K562 (cell line): Measurements from ENCODE around the gene SYT7. TPM values are rescaled to one million over a fixed set of nuclear protein-coding genes. Genes with fewer than 3 reads are reported as not detected.

Experiments used
- ATAC-seq: fragments of 200-7000 bp; cut with Tn5 transposase; 3 replicates; pipeline ENCODE4 v1.9.1; 2020; ENCODE audit warnings: moderate library complexity
- BruUV-seq: library from RNA; stranded (reverse); fragments of 400-500 nt; replicated peaks from 2 replicates; lab custom pipeline; 2021; lab: Mats Ljungman, UMichigan
- CTCF ChIA-PET: fragments of 300-600 bp; formaldehyde crosslinking; extraction: SDS; loops from one replicate; lab custom pipeline; 2021; ENCODE audit warnings: low intra/inter-chr PET ratio; lab: Yijun Ruan, JAX
- POLR2A ChIA-PET: fragments of 300-600, 350-650 bp; sonication (Branson Sonifier 250); formaldehyde crosslinking; extraction: SDS; loops from one replicate; lab custom pipeline; 2021; ENCODE audit warnings: antibody characterized with exemption, inconsistent platforms; lab: Yijun Ruan, JAX
- DNase-seq, 4 experiments: peaks; one replicate each; pipeline versions ENCODE4 v3.0.0 to v3.0.0-alpha.2; 2011 to 2018; ENCODE audit warnings: low spot score in 3 of 4, mixed read lengths in 3 of 4; ENCODE audit errors: extremely low read depth in 1 of 4
- FAIRE-seq: peaks from 2 replicates; lab custom pipeline; 2011; peaks lifted over from hg19 to GRCh38; lab: Jason Lieb, UNC
- H2AFZ ChIP-seq: 2 replicates; pipeline ENCODE4 v1.6.0; 2011; ENCODE audit warnings: low read depth, low read length, control low read depth, inconsistent platforms
- H3K27ac ChIP-seq: fragments of 200-600 bp; 3 replicates; pipeline ENCODE4 v1.8.0; 2011; ENCODE audit warnings: low read depth, mild to moderate bottlenecking, control low read depth, inconsistent platforms, low read length, moderate library complexity, mixed read lengths; ENCODE audit errors: extremely low read depth
- H3K27me3 ChIP-seq, 2 experiments: fragments of 300-600 bp in 1 of 2; 2 replicates in 1 of 2; 3 replicates in 1 of 2; pipeline versions ENCODE4 v1.6.0 to v1.8.0; 2011; ENCODE audit warnings: inconsistent platforms in 2 of 2, low read length in 2 of 2, mild to moderate bottlenecking in 1 of 2, mixed read lengths in 1 of 2, moderate library complexity in 1 of 2; ENCODE audit not compliant: control insufficient read depth in 2 of 2, insufficient read depth in 2 of 2
- H3K36me3 ChIP-seq: fragments of 300-600 bp; 3 replicates; pipeline ENCODE4 v1.8.0; 2011; ENCODE audit warnings: mild to moderate bottlenecking, low read length, inconsistent platforms; ENCODE audit not compliant: control insufficient read depth, insufficient read depth
- H3K4me1 ChIP-seq, 2 experiments: fragments of 200-600 bp in 1 of 2; replicated peaks in 1 of 2; 2 replicates in 1 of 2; 3 replicates in 1 of 2; pipeline versions ENCODE4 v1.5.1 to v1.8.0; 2011; ENCODE audit warnings: inconsistent platforms in 2 of 2, low read length in 2 of 2, mild to moderate bottlenecking in 1 of 2, mixed read lengths in 1 of 2, moderate library complexity in 1 of 2; ENCODE audit not compliant: control insufficient read depth in 2 of 2, insufficient read depth in 2 of 2
- H3K4me2 ChIP-seq: 2 replicates; pipeline ENCODE4 v1.6.1; 2011; ENCODE audit warnings: low read length, control low read depth, inconsistent platforms, mixed read lengths; ENCODE audit not compliant: insufficient read depth
- H3K4me3 ChIP-seq: fragments of 200-600 bp; sonication (generic), shearing (Covaris generic); 2 replicates; pipeline ENCODE4 v1.5.1; 2016; ENCODE audit warnings: control low read depth, inconsistent platforms
- H3K79me2 ChIP-seq: fragments of 200-600 bp; 3 replicates; pipeline ENCODE4 v1.8.0; 2011; ENCODE audit warnings: low read length, inconsistent platforms; ENCODE audit not compliant: control insufficient read depth, insufficient read depth
- H3K9ac ChIP-seq, 2 experiments: 2 replicates each; pipeline versions ENCODE4 v1.6.0 to v1.6.1; 2011; ENCODE audit warnings: low read depth in 2 of 2, low read length in 2 of 2, control low read depth in 1 of 2, inconsistent platforms in 1 of 2, mild to moderate bottlenecking in 1 of 2, mixed read lengths in 1 of 2; ENCODE audit not compliant: insufficient read depth in 1 of 2
- H3K9me1 ChIP-seq: one replicate; pipeline ENCODE4 v1.6.0; 2011; ENCODE audit warnings: inconsistent platforms, mild to moderate bottlenecking, low read length, moderate library complexity; ENCODE audit not compliant: control insufficient read depth, insufficient read depth
- H3K9me3 ChIP-seq: replicated peaks from 2 replicates; pipeline ENCODE4 v1.5.1; 2011; ENCODE audit warnings: low read depth, low read length, inconsistent platforms; ENCODE audit not compliant: control insufficient read depth, insufficient read depth
- H4K20me1 ChIP-seq: replicated peaks from 2 replicates; pipeline ENCODE4 v1.6.1; 2011; ENCODE audit warnings: low read length, inconsistent platforms, mixed read lengths; ENCODE audit not compliant: control insufficient read depth, insufficient read depth
- ATF1 ChIP-seq, 2 experiments: fragments of 450-650 bp in 1 of 2; IDR thresholded peaks; 2 replicates each; pipeline ENCODE4 v1.6.1; 2016; ENCODE audit warnings: missing compliant biosample characterization in 1 of 2, missing genetic modification characterization in 1 of 2
- CHAMP1 ChIP-seq: fragments of 450-650 bp; IDR thresholded peaks from 2 replicates; pipeline ENCODE4 v1.6.1; 2016; ENCODE audit warnings: mild to moderate bottlenecking
- FOXJ3 ChIP-seq: sonication (generic); formaldehyde crosslinking; IDR thresholded peaks from 2 replicates; pipeline ENCODE4 v1.4.0; 2020; ENCODE audit warnings: mild to moderate bottlenecking, missing genetic modification reagents
- GTF2F1 ChIP-seq: IDR thresholded peaks from 2 replicates; pipeline ENCODE4 v1.6.1; 2011; ENCODE audit warnings: low read depth, low read length, improper control_type of control experiment
- HSF4 ChIP-seq: fragments of 250-450 bp; sonication (Bioruptor Pico); IDR thresholded peaks from 2 replicates; pipeline ENCODE4 v2.1.2; 2022; ENCODE audit warnings: mild to moderate bottlenecking, moderate library complexity, borderline replicate concordance
- MAFG ChIP-seq: fragments of 450-650 bp; conservative IDR thresholded peaks from 2 replicates; pipeline ENCODE4 v1.6.1; 2016; ENCODE audit warnings: missing genetic modification characterization, missing compliant biosample characterization
- NR2C1 ChIP-seq, 2 experiments: fragments of 450-650 bp; IDR thresholded peaks; 2 replicates each; pipeline ENCODE4 v1.6.1; 2017; ENCODE audit warnings: mild to moderate bottlenecking in 2 of 2, antibody characterized with exemption in 1 of 2, inconsistent platforms in 1 of 2, missing compliant biosample characterization in 1 of 2, missing genetic modification characterization in 1 of 2
- POLR2AphosphoS2 ChIP-seq: IDR thresholded peaks from 2 replicates; pipeline ENCODE4 v1.6.1; 2012; ENCODE audit warnings: low read length, improper control_type of control experiment
- RB1 ChIP-seq: fragments of 450-650 bp; IDR thresholded peaks from 2 replicates; pipeline ENCODE4 v1.6.1; 2017; ENCODE audit warnings: low read depth, mild to moderate bottlenecking
- RBM15 ChIP-seq: fragments of 200-400 bp; formaldehyde crosslinking; IDR thresholded peaks from 2 replicates; pipeline ENCODE4 v1.6.1; 2018; ENCODE audit warnings: mild to moderate bottlenecking, low read length, moderate library complexity; ENCODE audit not compliant: insufficient read depth
- SMARCB1 ChIP-seq: IDR thresholded peaks from 2 replicates; pipeline ENCODE4 v1.6.1; 2011; ENCODE audit warnings: improper control_type of control experiment, low read depth; ENCODE audit not compliant: insufficient read length
- SREBF2 ChIP-seq: sonication (generic); formaldehyde crosslinking; IDR thresholded peaks from 2 replicates; pipeline ENCODE4 v1.4.0; 2020; ENCODE audit warnings: mild to moderate bottlenecking, missing genetic modification reagents
- SRSF3 ChIP-seq: fragments of 200-400 bp; formaldehyde crosslinking; IDR thresholded peaks from 2 replicates; pipeline ENCODE4 v1.6.1; 2016; ENCODE audit warnings: mild to moderate bottlenecking, low read length, moderate library complexity; ENCODE audit not compliant: insufficient read depth
- STAT5A ChIP-seq: IDR thresholded peaks from 2 replicates; pipeline ENCODE4 v1.6.1; 2012; ENCODE audit warnings: low read length, inconsistent platforms, borderline replicate concordance
- TOE1 ChIP-seq, 2 experiments: fragments of 450-650 bp in 1 of 2; sonication (generic) in 1 of 2; formaldehyde crosslinking in 1 of 2; IDR thresholded peaks; 2 replicates each; pipeline versions ENCODE4 v1.7.1 to v1.8.0; 2016 to 2022; ENCODE audit warnings: borderline replicate concordance in 2 of 2, mild to moderate bottlenecking in 2 of 2, antibody characterized with exemption in 1 of 2, inconsistent platforms in 1 of 2, low read depth in 1 of 2, missing genetic modification reagents in 1 of 2, moderate library complexity in 1 of 2
- XRCC4 ChIP-seq: IDR thresholded peaks from one replicate; pipeline ENCODE4 v1.6.1; 2011; ENCODE audit not compliant: insufficient read depth, insufficient read length; ENCODE audit errors: extremely low read depth
- ZFP30 ChIP-seq: fragments of 250-450 bp; sonication (Bioruptor Pico); IDR thresholded peaks from 2 replicates; pipeline ENCODE4 v1.8.0; 2022; ENCODE audit warnings: moderate library complexity, mild to moderate bottlenecking, inconsistent platforms, borderline replicate concordance
- ZNF507 ChIP-seq: conservative IDR thresholded peaks from 2 replicates; pipeline ENCODE4 v1.6.1; 2017; ENCODE audit warnings: missing genetic modification characterization, missing compliant biosample characterization
- ZNF695 ChIP-seq: fragments of 450-650 bp; formaldehyde crosslinking; IDR thresholded peaks from 2 replicates; pipeline ENCODE4 v1.4.0; 2020; ENCODE audit warnings: mild to moderate bottlenecking, moderate library complexity
- WGBS: fragments of 100-300 bp; shearing (Covaris generic); methylation state at CpG from one replicate; pipeline ENCODE4 v1.1.6; 2016; ENCODE audit warnings: low coverage, mixed read lengths; ENCODE audit not compliant: insufficient coverage; ENCODE audit errors: missing lambda C conversion rate; 5-methylcytosine and 5-hydroxymethylcytosine counted together
- in situ Hi-C: fragments of 300-500 bp; cut with MboI; formaldehyde crosslinking; loops from 4 replicates; pipeline ENCODE4 v1.15.0; 2018; ENCODE audit warnings: inconsistent platforms, mixed read lengths
- intact Hi-C: fragments of 100-400 bp; cut with micrococcal nuclease; formaldehyde crosslinking; loops from 2 replicates; pipeline ENCODE4 v1.14.2; 2022
- polyA plus RNA-seq, 8 experiments: library from polyadenylated mRNA; depleted of rRNA in 4 of 8; stranded (reverse) in 5 of 8; unstranded in 3 of 8; fragments of >200 nt; fragmentation: Nextera tagmentation in 2 of 8; fragmentation: Illumina TruSeq in 1 of 8; extraction: Ambion mirVana in 2 of 8; extraction: Trizol in 1 of 8; gene quantifications; 2 replicates each; pipeline versions ENCODE4 v1.2.1 to v1.2.3, GENCODE V29; 2011 to 2014; ENCODE audit warnings: inconsistent platforms in 1 of 8, missing spikeins in 1 of 8
- total RNA-seq, 7 experiments: library from RNA; depleted of rRNA in 6 of 7; stranded (reverse); fragments of >200 nt in 6 of 7; fragmentation: Illumina TruSeq in 2 of 7; extraction: Trizol in 2 of 7; gene quantifications; 2 replicates each; pipeline versions ENCODE4 v1.2.1 to v1.2.3, GENCODE V29; 2011 to 2021; ENCODE audit warnings: low replicate concordance in 1 of 7

SYT7 gene
- total and polyA plus RNA-seq, 9 of the 15 experiments (the other 6 are each of a cell fraction or from before 2014, with no cell fraction given) = 0.01 to 0.51 (median 0.16) TPM; not detected in 1

DNA sequence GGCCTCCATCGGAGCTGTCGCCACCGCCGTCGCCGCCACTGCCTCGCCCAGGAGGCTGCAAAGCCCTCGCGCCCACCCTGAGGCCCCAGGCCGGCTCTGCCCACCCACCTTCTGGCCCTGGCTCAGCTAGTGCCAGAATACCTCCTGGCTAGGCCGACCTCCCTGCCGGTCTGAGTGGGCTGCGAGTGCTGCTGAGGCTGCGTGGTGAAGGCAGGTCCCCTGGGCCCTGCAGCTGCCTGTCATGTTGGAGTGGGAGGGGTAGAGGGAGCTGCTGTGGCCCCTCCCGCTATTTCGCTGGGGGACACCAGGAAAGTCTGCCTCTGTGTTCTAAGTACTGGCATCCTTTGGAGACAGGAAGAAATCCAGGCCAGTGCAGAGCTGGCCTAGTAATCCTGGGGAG is 38.2 kb downstream of the SYT7 start:
- no TSS peak for BruUV-seq
- ChIA-PET CTCF (no interaction called here), POLR2A (interaction anchor here (1.1 to 1.2 kb wide), 2 partner anchors 9 to 21 kb away, joined by 3 to 4 read pairs; no protein-coding TSS in a partner anchor)
- Histone ChIP-seq H3K27me3 (peaks cover 4 to 26% of the 10 kb centered on the region in 2 experiments; a peak in 3 of 5 replicates), H3K9ac (peak overlapping the region in 1 of 2 experiments; percentile 43; a peak in 1 of 4 replicates)
- TF ChIP-seq POLR2AphosphoS2 (no peak), HSF4 (CRISPR knock-in tag) (no peak), XRCC4 (no peak), NR2C1 (IDR thresholded peaks at IDR 0.05) (no peak), NR2C1 (tag; IDR thresholded peaks at IDR 0.05) (no peak), FOXJ3 (CRISPR knock-in tag) (no peak), ZNF695 (CRISPR knock-in tag) (no peak), ZFP30 (CRISPR knock-in tag) (no peak), SREBF2 (CRISPR knock-in tag) (no peak), ZNF507 (tag) (no peak), TOE1 (IDR thresholded peaks at IDR 0.05; ENCODE audit: borderline replicate concordance) (no peak), TOE1 (CRISPR knock-in tag; IDR thresholded peaks at IDR 0.05; ENCODE audit: borderline replicate concordance, low read depth) (no peak), GTF2F1 (no peak), MAFG (tag) (no peak), SRSF3 (no peak), ATF1 (CRISPR knock-in tag; IDR thresholded peaks at IDR 0.05) (no peak), ATF1 (tag; IDR thresholded peaks at IDR 0.05) (no peak), CHAMP1 (no peak), RB1 (no peak), SMARCB1 (no peak), STAT5A (no peak), RBM15 (no peak)
- TF ChIP-seq, all 486 proteins: peak for 0
- H3K4me2 ChIP-seq = no peak overlapping the region
- H3K9me1 ChIP-seq = peaks cover 2% of the 10 kb centered on the region
- no peak overlapping the region for H3K27ac ChIP-seq
- H3K36me3 ChIP-seq = no peaks in the 10 kb centered on the region
- H3K4me3 ChIP-seq = no peak overlapping the region
- intact Hi-C loops (no loop called here), in situ Hi-C loops (no loop called here)
- FAIRE-seq (no peak), ATAC-seq (no peak), DNase-seq (no peak)
- H3K9me3 ChIP-seq = no peaks in the 10 kb centered on the region
- H3K79me2 ChIP-seq = no peaks in the 10 kb centered on the region
- no peak overlapping the region for H2AFZ ChIP-seq
- H3K4me1 ChIP-seq = peaks cover 19 to 38% of the 10 kb centered on the region in 2 experiments
- 51% methylated on average over 12 of the region's 16 CpGs for WGBS
- peaks cover 7% of the 10 kb centered on the region; the same call in 1 of the 2 replicates for H4K20me1 ChIP-seq
